GM10248 (cell line): Measurements from ENCODE around the gene ARHGDIA.

Experiments used
- CTCF ChIA-PET: fragments of 300-600 bp; sonication (Branson Sonifier 250); formaldehyde crosslinking; extraction: SDS; loops from one replicate; lab custom pipeline; 2021; ENCODE audit warnings: antibody characterized with exemption; lab: Yijun Ruan, JAX
- POLR2A ChIA-PET: fragments of 350-650 bp; sonication (Branson Sonifier 250); formaldehyde crosslinking; extraction: SDS; loops from one replicate; lab custom pipeline; 2020; ENCODE audit warnings: antibody characterized with exemption; lab: Yijun Ruan, JAX
- DNase-seq: peaks from one replicate; pipeline ENCODE4 v3.0.0; 2012; ENCODE audit errors: extremely low spot score
- TF ChIP-seq, protein P1 (sequence below): IDR thresholded peaks from 2 replicates; pipeline ENCODE4 v1.5.1; 2012; ENCODE audit warnings: mild to moderate bottlenecking, low read depth; ENCODE audit errors: extremely low read depth, missing control alignments, control extremely low read depth

The ARHGDIA gene

DNA sequence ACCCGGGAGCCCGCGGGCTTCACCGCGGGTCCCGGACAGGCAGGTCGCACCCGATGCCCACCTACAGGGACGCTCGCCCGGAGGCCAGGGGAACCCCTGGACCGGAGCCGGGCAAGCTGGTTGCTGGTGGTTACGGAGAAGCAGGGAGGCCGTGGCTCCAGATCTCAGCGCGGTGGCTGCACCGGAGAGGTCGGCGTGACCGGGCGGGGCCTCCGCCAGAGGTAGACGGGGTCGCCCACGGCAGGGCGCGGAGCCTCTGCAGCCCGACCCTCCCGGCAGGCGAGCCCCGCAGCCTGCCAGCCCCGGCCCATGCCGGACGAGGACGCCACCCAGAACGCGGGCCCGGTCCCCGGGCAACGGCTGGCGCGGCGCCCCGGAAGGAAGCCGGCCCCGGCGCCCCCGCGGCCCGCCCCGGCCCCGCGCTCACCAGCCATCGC is 39.7 kb upstream of the ARHGDIA start:
- ChIA-PET CTCF (interaction anchor here (1.0 kb wide), 1 partner anchor 43 kb away, joined by 3 read pairs; no protein-coding TSS in a partner anchor), POLR2A (no interaction called here)
- TF ChIP-seq, protein P1, sequence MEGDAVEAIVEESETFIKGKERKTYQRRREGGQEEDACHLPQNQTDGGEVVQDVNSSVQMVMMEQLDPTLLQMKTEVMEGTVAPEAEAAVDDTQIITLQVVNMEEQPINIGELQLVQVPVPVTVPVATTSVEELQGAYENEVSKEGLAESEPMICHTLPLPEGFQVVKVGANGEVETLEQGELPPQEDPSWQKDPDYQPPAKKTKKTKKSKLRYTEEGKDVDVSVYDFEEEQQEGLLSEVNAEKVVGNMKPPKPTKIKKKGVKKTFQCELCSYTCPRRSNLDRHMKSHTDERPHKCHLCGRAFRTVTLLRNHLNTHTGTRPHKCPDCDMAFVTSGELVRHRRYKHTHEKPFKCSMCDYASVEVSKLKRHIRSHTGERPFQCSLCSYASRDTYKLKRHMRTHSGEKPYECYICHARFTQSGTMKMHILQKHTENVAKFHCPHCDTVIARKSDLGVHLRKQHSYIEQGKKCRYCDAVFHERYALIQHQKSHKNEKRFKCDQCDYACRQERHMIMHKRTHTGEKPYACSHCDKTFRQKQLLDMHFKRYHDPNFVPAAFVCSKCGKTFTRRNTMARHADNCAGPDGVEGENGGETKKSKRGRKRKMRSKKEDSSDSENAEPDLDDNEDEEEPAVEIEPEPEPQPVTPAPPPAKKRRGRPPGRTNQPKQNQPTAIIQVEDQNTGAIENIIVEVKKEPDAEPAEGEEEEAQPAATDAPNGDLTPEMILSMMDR = no peak
- no peak for DNase-seq

- TF ChIP-seq, protein P1 = no peak
- POLR2A ChIA-PET = no interaction called here
These were observed 39.1 kb upstream of the ARHGDIA start for GRCh38 chr17:81909966-81910839.

DNA sequence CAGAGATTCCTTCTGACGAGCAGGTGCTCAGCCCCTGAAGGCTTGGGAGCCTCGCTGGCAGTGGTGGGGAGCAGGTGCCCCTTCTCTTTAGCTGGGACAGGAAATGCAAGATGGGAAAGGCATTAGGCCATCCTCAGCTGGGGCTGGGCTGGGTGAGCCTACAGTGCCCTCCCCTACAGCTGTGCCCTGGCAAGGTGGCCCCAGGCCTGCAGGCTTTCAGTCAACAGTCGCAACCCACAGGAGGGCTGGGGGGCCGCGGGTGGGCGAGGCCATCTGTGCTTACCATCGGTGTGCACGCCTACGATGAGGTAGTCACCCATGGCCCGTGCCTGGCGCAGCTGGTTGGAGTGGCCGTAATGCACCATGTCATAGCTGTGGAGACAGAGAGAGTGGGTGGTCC is 38.1 kb upstream of the ARHGDIA start:
- POLR2A ChIA-PET = no interaction called here
- TF ChIP-seq, protein P1 = no peak
- CTCF ChIA-PET = interaction anchor here (0.9 to 1.1 kb wide), 2 partner anchors 12 to 15 kb away, joined by 3 read pairs; no protein-coding TSS in a partner anchor
- DNase-seq = no peak

More at GRCh38 chr17:81909966-81910839, 39.1 kb upstream of the ARHGDIA start:
- no peak for DNase-seq
- CTCF ChIA-PET = interaction anchor here (0.9 to 1.1 kb wide), 3 partner anchors 12 to 44 kb away, joined by 3 read pairs; no protein-coding TSS in a partner anchor

GRCh38 chr17:81908793-81909192 is 37.7 kb upstream of the ARHGDIA start:
- CTCF ChIA-PET = no interaction called here

DNA sequence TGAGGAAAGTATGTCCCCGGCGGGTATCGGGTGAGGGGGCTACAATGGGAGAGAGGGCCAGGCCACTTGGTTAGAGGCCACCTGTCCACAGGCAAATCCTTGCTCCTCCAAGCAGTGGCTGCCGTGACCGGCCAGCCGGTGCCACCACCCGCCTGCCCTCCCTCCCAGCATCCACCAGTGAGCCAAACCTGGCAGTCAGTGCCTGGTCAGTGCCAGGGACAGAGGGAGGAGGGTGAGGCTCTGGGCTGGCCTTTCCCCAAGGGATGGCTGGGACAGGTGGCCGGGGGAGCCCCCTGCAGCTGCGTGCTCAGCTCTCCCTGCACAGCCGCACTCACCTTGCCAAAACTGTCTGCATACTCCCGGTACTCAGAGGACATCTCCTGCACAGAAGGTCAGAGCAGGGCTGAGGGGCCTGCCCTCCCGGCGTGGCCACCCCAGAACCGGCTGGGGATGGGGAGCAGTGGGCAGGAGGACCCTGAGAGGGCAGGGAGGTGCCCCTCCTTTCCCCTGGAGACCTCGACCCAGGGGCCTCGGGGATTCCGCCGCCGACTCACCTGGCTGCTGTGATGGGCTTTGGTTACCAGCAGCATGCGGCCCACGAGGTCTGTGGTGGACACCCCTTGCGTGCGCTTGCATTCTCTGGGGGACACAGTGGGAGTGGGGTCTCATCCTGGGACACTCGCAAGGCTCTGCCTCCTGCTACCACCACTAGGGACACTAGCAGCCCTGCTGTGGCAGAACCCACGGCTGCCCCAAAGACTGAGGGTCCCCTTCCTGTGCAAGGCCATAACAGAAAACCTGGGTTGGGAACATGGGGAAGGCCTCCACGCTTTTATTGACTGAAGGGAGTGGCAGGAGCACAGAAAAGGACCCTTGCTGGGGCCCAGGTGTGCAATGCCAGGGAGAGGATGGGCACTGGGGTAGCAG is 36.3 kb upstream of the ARHGDIA start:
- POLR2A ChIA-PET = no interaction called here
- TF ChIP-seq, protein P1 = no peak
- CTCF ChIA-PET = no interaction called here
- no peak for DNase-seq

More at GRCh38 chr17:81908793-81909192, 37.7 kb upstream of the ARHGDIA start:
- TF ChIP-seq, protein P1 = no peak
- DNase-seq = no peak
- POLR2A ChIA-PET = no interaction called here
